GM12878 (cell line): Measurements from ENCODE around the gene SMAD4.
"Not testable (repeated sequence)": the region's sequence is repeated elsewhere in the genome, so short reads cannot be mapped to it uniquely, and the experiment has no call there.

Experiments used
- POLR2A ChIP-seq: IDR thresholded peaks from 2 replicates; pipeline ENCODE4 v1.6.1; 2011; ENCODE audit warnings: low read depth, mild to moderate bottlenecking, low read length
- POLR2AphosphoS5 ChIP-seq: IDR thresholded peaks from 2 replicates; pipeline ENCODE4 v1.6.1; 2011; ENCODE audit warnings: mild to moderate bottlenecking, low read length, inconsistent platforms
- RCOR1 ChIP-seq: conservative IDR thresholded peaks from 2 replicates; pipeline ENCODE4 v1.6.1; 2012; ENCODE audit warnings: low read depth, low read length, improper control_type of control experiment
- RFX5 ChIP-seq: IDR thresholded peaks from 2 replicates; pipeline ENCODE4 v1.6.1; 2011; ENCODE audit warnings: low read depth, low read length, improper control_type of control experiment
- SIN3A ChIP-seq: IDR thresholded peaks from 2 replicates; pipeline ENCODE4 v1.6.1; 2012; ENCODE audit warnings: low read depth, low read length, improper control_type of control experiment
- ZNF274 ChIP-seq: IDR thresholded peaks from one replicate; pipeline ENCODE4 v1.8.0; 2011; ENCODE audit not compliant: insufficient read length, insufficient read depth
- TF ChIP-seq, protein P1 (sequence below): fragments of 450-650 bp; formaldehyde crosslinking; IDR thresholded peaks from 2 replicates; pipeline ENCODE4 v1.5.0; 2022; ENCODE audit warnings: mild to moderate bottlenecking, missing genetic modification characterization
- TF ChIP-seq, protein P2 (sequence below): fragments of 150-350 bp; IDR thresholded peaks from 2 replicates; pipeline ENCODE4 v1.6.1; 2016; ENCODE audit warnings: low read depth, low read length
- TF ChIP-seq, protein P3 (sequence below), 3 experiments: IDR thresholded peaks in 2 of 3; conservative IDR thresholded peaks in 1 of 3; 2 replicates each; pipeline ENCODE4 v1.5.1; 2011; ENCODE audit warnings: low read depth in 3 of 3, low read length in 3 of 3, mild to moderate bottlenecking in 3 of 3, control low read depth in 2 of 3, moderate library complexity in 2 of 3, inconsistent platforms in 1 of 3, mixed read lengths in 1 of 3; ENCODE audit not compliant: control insufficient read depth in 2 of 3, insufficient read depth in 1 of 3; ENCODE audit errors: extremely low read depth in 1 of 3

DNA sequence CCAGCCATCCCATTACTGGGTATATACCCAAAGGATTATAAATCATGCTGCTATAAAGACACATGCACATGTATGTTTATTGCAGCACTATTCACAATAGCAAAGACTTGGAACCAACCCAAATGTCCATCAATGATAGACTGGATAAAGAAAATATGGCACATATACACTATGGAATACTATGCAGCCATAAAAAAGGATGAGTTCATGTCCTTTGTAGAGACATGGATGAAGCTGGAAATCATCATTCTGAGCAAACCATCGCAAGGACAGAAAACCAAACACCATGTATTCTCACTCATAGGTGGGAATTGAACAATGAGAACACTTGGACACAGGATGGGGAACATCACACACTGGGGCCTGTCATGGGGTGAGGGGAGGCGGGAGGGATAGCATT lies 26.8 kb upstream of the SMAD4 start:
- not testable (repeated sequence) for TF ChIP-seq POLR2A, RCOR1, ZNF274, POLR2AphosphoS5, RFX5, SIN3A
- TF ChIP-seq, protein P1, sequence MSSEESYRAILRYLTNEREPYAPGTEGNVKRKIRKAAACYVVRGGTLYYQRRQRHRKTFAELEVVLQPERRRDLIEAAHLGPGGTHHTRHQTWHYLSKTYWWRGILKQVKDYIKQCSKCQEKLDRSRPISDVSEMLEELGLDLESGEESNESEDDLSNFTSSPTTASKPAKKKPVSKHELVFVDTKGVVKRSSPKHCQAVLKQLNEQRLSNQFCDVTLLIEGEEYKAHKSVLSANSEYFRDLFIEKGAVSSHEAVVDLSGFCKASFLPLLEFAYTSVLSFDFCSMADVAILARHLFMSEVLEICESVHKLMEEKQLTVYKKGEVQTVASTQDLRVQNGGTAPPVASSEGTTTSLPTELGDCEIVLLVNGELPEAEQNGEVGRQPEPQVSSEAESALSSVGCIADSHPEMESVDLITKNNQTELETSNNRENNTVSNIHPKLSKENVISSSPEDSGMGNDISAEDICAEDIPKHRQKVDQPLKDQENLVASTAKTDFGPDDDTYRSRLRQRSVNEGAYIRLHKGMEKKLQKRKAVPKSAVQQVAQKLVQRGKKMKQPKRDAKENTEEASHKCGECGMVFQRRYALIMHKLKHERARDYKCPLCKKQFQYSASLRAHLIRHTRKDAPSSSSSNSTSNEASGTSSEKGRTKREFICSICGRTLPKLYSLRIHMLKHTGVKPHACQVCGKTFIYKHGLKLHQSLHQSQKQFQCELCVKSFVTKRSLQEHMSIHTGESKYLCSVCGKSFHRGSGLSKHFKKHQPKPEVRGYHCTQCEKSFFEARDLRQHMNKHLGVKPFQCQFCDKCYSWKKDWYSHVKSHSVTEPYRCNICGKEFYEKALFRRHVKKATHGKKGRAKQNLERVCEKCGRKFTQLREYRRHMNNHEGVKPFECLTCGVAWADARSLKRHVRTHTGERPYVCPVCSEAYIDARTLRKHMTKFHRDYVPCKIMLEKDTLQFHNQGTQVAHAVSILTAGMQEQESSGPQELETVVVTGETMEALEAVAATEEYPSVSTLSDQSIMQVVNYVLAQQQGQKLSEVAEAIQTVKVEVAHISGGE (CRISPR knock-in tag): not testable (repeated sequence)
- TF ChIP-seq, protein P2, sequence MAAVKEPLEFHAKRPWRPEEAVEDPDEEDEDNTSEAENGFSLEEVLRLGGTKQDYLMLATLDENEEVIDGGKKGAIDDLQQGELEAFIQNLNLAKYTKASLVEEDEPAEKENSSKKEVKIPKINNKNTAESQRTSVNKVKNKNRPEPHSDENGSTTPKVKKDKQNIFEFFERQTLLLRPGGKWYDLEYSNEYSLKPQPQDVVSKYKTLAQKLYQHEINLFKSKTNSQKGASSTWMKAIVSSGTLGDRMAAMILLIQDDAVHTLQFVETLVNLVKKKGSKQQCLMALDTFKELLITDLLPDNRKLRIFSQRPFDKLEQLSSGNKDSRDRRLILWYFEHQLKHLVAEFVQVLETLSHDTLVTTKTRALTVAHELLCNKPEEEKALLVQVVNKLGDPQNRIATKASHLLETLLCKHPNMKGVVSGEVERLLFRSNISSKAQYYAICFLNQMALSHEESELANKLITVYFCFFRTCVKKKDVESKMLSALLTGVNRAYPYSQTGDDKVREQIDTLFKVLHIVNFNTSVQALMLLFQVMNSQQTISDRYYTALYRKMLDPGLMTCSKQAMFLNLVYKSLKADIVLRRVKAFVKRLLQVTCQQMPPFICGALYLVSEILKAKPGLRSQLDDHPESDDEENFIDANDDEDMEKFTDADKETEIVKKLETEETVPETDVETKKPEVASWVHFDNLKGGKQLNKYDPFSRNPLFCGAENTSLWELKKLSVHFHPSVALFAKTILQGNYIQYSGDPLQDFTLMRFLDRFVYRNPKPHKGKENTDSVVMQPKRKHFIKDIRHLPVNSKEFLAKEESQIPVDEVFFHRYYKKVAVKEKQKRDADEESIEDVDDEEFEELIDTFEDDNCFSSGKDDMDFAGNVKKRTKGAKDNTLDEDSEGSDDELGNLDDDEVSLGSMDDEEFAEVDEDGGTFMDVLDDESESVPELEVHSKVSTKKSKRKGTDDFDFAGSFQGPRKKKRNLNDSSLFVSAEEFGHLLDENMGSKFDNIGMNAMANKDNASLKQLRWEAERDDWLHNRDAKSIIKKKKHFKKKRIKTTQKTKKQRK: not testable (repeated sequence)
- TF ChIP-seq, protein P3, sequence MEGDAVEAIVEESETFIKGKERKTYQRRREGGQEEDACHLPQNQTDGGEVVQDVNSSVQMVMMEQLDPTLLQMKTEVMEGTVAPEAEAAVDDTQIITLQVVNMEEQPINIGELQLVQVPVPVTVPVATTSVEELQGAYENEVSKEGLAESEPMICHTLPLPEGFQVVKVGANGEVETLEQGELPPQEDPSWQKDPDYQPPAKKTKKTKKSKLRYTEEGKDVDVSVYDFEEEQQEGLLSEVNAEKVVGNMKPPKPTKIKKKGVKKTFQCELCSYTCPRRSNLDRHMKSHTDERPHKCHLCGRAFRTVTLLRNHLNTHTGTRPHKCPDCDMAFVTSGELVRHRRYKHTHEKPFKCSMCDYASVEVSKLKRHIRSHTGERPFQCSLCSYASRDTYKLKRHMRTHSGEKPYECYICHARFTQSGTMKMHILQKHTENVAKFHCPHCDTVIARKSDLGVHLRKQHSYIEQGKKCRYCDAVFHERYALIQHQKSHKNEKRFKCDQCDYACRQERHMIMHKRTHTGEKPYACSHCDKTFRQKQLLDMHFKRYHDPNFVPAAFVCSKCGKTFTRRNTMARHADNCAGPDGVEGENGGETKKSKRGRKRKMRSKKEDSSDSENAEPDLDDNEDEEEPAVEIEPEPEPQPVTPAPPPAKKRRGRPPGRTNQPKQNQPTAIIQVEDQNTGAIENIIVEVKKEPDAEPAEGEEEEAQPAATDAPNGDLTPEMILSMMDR (IDR thresholded peaks at IDR 0.05 in 2 of 3, conservative IDR thresholded peaks at IDR 0.05 in 1 of 3; ENCODE audit: control insufficient read depth in 2 of 3, extremely low read depth in 1 of 3, insufficient read depth in 1 of 3, low read depth in 3 of 3, low read length in 3 of 3): not testable (repeated sequence)
